Measurements from ENCODE around the gene TIPIN.

DNA sequence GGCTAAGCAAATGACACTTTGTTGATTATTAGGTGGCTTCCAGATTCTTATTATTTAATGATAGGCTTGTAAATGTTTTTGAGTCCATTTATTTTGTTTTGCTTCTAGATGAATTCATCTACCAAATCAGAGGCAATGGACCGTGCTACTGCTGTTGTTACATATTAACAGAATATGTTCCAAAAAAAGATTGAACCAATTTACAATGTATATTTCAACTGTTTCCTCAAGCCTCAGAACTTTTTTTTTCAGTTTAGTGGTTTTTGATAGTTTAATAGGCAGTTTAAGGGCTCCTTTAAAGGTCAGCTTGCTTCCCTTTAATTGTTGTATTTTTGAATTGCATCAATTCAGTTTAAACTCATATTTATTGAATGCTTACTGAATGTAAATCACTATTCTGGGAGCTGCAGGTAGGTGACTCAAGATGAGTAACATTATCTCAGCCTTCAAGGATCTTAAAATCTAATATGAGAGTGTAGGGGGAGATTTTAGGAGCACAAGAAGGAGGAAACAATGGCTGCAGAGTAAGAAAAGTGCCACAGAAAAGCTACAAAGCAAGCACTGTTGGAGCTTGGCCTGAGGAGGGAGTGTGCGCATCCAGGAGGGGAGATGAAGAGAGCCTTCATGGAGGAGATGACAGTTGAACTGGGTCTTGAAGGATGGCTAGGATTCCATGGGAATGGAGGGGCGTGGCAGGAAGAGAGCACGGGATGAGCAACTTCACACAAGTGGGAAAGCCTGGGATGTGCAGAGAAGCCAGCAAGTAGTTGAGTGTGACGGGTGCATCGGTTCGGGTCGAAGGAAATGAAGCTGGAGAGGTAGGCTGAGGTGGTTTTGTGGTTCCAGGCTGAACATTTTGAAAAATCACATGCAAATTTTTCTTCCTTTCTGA is 44.9 kb upstream of the TIPIN start:
- no peak for TF ChIP-seq POLR2A (IDR thresholded peaks at IDR 0.05; ENCODE audit: low read length)
- TF ChIP-seq, protein P1, sequence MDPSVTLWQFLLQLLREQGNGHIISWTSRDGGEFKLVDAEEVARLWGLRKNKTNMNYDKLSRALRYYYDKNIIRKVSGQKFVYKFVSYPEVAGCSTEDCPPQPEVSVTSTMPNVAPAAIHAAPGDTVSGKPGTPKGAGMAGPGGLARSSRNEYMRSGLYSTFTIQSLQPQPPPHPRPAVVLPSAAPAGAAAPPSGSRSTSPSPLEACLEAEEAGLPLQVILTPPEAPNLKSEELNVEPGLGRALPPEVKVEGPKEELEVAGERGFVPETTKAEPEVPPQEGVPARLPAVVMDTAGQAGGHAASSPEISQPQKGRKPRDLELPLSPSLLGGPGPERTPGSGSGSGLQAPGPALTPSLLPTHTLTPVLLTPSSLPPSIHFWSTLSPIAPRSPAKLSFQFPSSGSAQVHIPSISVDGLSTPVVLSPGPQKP (IDR thresholded peaks at IDR 0.05; ENCODE audit: low read depth, low read length) = no peak
